ENCODE results near the gene LNX1.

- TF ChIP-seq ZNF891 (CRISPR knock-in tag; IDR thresholded peaks at IDR 0.05) (no peak), CTCF (CRISPR knock-in tag; IDR thresholded peaks at IDR 0.05) (no peak), POLR2A (IDR thresholded peaks at IDR 0.05; ENCODE audit: insufficient read depth in 1 of 2, low read depth in 2 of 2, low read length in 2 of 2) (no peak), ZBTB8A (CRISPR knock-in tag; IDR thresholded peaks at IDR 0.05; ENCODE audit: borderline replicate concordance, low read depth) (no peak), RNF2 (conservative IDR thresholded peaks at IDR 0.05; ENCODE audit: low read depth) (no peak)
Measured at GRCh38 chr4:53589511-53589910, 1.8 kb downstream of the LNX1 start.

Measured in HepG2 (cell line).